DND-41 (cell line): ENCODE data around the gene HSPG2.

Source experiments
- ATAC-seq: fragments of 200-7000 bp; cut with Tn5 transposase; 3 replicates; pipeline ENCODE4 v1.9.1; 2021; ENCODE audit warnings: low read depth; ENCODE audit not compliant: insufficient read depth
- DNase-seq: peaks from one replicate; pipeline ENCODE4 v3.0.0-alpha.2; 2020
- H2AFZ ChIP-seq: 2 replicates; pipeline ENCODE4 v1.6.0; 2012; ENCODE audit warnings: low read depth, low read length
- H3K27ac ChIP-seq: 2 replicates; pipeline ENCODE4 v1.5.1; 2012; ENCODE audit warnings: low read length, inconsistent platforms
- H3K27me3 ChIP-seq: fragments of 200-600 bp; sonication (generic); 2 replicates; pipeline ENCODE4 v1.6.0; 2012; ENCODE audit warnings: low read length, mild to moderate bottlenecking, inconsistent platforms; ENCODE audit not compliant: insufficient read depth, poor library complexity
- H3K36me3 ChIP-seq: 2 replicates; pipeline ENCODE4 v1.5.1; 2012; ENCODE audit warnings: low read length, inconsistent platforms; ENCODE audit not compliant: insufficient read depth
- H3K4me1 ChIP-seq: 2 replicates; pipeline ENCODE4 v1.5.1; 2012; ENCODE audit warnings: mild to moderate bottlenecking, low read length; ENCODE audit not compliant: insufficient read depth
- H3K4me2 ChIP-seq: 2 replicates; pipeline ENCODE4 v1.6.0; 2012; ENCODE audit warnings: mild to moderate bottlenecking, moderate library complexity, low read length, inconsistent platforms; ENCODE audit not compliant: insufficient read depth
- H3K4me3 ChIP-seq, 2 experiments: fragments of 200-600 bp in 1 of 2; shearing (Covaris generic) in 1 of 2; 2 replicates each; pipeline ENCODE4 v1.5.1; 2012 to 2016; ENCODE audit warnings: inconsistent platforms in 2 of 2, low read length in 2 of 2, mild to moderate bottlenecking in 2 of 2, low read depth in 1 of 2, moderate library complexity in 1 of 2
- H3K79me2 ChIP-seq: 2 replicates; pipeline ENCODE4 v1.6.0; 2012; ENCODE audit warnings: low read length, inconsistent platforms; ENCODE audit not compliant: insufficient read depth
- H3K9ac ChIP-seq: 2 replicates; pipeline ENCODE4 v1.6.0; 2012; ENCODE audit warnings: low read depth, mild to moderate bottlenecking, inconsistent platforms, low read length, moderate library complexity
- H3K9me3 ChIP-seq: 2 replicates; pipeline ENCODE4 v1.5.1; 2012; ENCODE audit warnings: low read length, moderate library complexity, mild to moderate bottlenecking, inconsistent platforms; ENCODE audit not compliant: insufficient read depth, severe bottlenecking
- H4K20me1 ChIP-seq: 2 replicates; pipeline ENCODE4 v1.6.0; 2012; ENCODE audit warnings: low read length; ENCODE audit not compliant: insufficient read depth
- EZH2 ChIP-seq: IDR thresholded peaks from 3 replicates; pipeline ENCODE4 v1.6.1; 2012; ENCODE audit warnings: borderline replicate concordance, low read depth, mild to moderate bottlenecking, moderate library complexity, low read length, inconsistent platforms; ENCODE audit not compliant: severe bottlenecking
- TF ChIP-seq, protein P1 (sequence below): IDR thresholded peaks from 2 replicates; pipeline ENCODE4 v1.5.1; 2012; ENCODE audit warnings: borderline replicate concordance, low read length, moderate library complexity, mild to moderate bottlenecking; ENCODE audit not compliant: poor library complexity, severe bottlenecking; ENCODE audit errors: extremely low read depth

The HSPG2 gene

DNA sequence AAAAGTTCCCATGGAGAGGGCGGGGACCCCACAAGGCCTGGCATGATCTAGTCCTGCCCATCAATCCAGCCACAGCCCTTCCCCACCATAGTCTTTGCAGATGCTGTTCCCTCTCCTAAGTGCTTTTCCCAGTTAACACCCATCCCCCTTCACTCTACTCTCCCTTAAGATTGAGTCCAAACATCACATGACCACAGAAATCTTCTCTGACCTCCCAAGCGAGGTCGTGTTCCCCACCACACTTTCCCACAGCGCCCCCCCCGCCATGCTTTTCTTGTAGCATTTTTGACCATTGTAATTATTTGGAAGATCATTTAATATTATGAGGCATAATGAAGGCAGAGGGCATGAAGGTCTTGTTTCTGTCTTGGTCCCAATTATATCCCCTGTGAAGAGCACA is 4.3 kb upstream of the HSPG2 start:
- ATAC-seq, result no peak
- H3K4me2 ChIP-seq, result no peak overlapping the region

DNA sequence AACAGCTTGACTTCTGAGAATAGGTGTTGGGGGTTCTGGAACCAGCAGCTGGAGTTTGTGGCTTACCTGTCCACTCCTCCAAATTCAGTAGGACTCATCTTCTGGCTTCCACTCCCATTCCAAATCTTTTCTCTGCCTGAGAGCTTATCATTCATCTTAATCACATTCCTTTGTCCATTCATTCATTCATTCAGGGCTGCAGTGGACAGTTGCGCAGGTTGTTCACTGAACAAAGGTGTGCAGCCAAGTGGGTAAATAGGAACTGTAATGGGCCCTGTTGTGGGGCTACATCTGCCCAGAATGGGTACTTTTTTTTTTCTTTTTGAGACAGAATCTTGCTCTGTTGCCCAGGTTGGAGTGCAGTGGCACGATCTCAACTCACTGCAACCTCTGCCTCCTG is 3.4 kb upstream of the HSPG2 start:
- no peak overlapping the region for H3K27ac ChIP-seq
- H2AFZ ChIP-seq, result no peak overlapping the region
- H3K27me3 ChIP-seq, result no peaks in the 10 kb centered on the region
- no peak overlapping the region for H3K4me2 ChIP-seq
- no peaks in the 10 kb centered on the region for H3K79me2 ChIP-seq
- H3K9ac ChIP-seq, result no peak overlapping the region
- H3K4me1 ChIP-seq, result no peaks in the 10 kb centered on the region
- no peak for DNase-seq
- ATAC-seq, result no peak
- no peaks in the 10 kb centered on the region for H4K20me1 ChIP-seq
- TF ChIP-seq, protein P1, sequence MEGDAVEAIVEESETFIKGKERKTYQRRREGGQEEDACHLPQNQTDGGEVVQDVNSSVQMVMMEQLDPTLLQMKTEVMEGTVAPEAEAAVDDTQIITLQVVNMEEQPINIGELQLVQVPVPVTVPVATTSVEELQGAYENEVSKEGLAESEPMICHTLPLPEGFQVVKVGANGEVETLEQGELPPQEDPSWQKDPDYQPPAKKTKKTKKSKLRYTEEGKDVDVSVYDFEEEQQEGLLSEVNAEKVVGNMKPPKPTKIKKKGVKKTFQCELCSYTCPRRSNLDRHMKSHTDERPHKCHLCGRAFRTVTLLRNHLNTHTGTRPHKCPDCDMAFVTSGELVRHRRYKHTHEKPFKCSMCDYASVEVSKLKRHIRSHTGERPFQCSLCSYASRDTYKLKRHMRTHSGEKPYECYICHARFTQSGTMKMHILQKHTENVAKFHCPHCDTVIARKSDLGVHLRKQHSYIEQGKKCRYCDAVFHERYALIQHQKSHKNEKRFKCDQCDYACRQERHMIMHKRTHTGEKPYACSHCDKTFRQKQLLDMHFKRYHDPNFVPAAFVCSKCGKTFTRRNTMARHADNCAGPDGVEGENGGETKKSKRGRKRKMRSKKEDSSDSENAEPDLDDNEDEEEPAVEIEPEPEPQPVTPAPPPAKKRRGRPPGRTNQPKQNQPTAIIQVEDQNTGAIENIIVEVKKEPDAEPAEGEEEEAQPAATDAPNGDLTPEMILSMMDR, result no peak
- no peak for TF ChIP-seq EZH2
- no peaks in the 10 kb centered on the region for H3K36me3 ChIP-seq
- no peaks in the 10 kb centered on the region for H3K9me3 ChIP-seq
- H3K4me3 ChIP-seq, result no peak overlapping the region

More for the DNA sequence above, 4.3 kb upstream of the HSPG2 start:
- H3K79me2 ChIP-seq, result no peaks in the 10 kb centered on the region
- no peaks in the 10 kb centered on the region for H4K20me1 ChIP-seq
- H3K36me3 ChIP-seq, result no peaks in the 10 kb centered on the region
- no peak overlapping the region for H3K9ac ChIP-seq
- no peak overlapping the region for H3K27ac ChIP-seq
- no peak for DNase-seq
- no peaks in the 10 kb centered on the region for H3K4me1 ChIP-seq
- TF ChIP-seq, protein P1, result no peak
- no peak for TF ChIP-seq EZH2
- no peaks in the 10 kb centered on the region for H3K27me3 ChIP-seq
- H3K9me3 ChIP-seq, result no peaks in the 10 kb centered on the region
- H3K4me3 ChIP-seq, result no peak overlapping the region
- no peak overlapping the region for H2AFZ ChIP-seq

DNA sequence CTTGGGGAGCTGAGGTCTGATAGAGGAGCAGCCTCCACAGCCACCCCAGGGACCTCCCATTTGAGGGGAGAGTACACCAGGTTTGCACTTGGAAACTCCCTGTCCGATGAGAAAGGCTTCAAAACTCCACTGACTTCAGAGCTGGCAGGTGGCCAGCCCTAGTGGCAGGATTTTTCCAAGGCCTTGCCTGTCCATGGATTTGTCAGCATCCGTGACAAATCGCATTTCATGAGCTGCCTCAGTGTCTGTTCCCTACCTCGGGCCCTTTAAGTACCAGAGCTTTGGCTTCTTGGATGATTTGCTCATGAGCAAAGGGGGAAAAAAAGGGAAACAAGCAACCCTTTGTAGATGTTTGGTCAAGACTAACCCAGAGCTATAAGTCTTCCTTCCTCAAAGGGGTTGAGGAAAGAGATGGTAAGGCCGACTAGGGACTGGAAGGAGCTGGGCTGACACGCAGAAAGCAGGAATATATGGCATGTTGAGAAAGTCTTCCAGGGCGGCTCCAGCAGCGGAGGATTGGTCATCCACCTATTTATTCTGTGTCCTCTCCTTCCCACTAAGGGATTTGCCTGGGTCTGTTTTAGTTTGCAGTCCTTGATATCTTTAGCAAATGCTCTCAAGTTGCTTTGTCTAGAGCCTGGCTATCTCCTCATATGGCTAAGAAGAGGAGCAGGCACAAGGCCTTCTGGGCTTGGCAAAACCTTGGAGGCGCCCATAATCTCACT is 2.7 kb upstream of the HSPG2 start:
- no peaks in the 10 kb centered on the region for H3K4me1 ChIP-seq
- TF ChIP-seq EZH2, result no peak
- TF ChIP-seq, protein P1, result no peak
- H3K4me3 ChIP-seq, result no peak overlapping the region
- no peaks in the 10 kb centered on the region for H3K27me3 ChIP-seq
- no peaks in the 10 kb centered on the region for H4K20me1 ChIP-seq
- H3K79me2 ChIP-seq, result no peaks in the 10 kb centered on the region
- DNase-seq (no peak), ATAC-seq (no peak)
- no peak overlapping the region for H2AFZ ChIP-seq
- H3K36me3 ChIP-seq, result no peaks in the 10 kb centered on the region
- no peak overlapping the region for H3K9ac ChIP-seq
- no peak overlapping the region for H3K27ac ChIP-seq
- H3K9me3 ChIP-seq, result no peaks in the 10 kb centered on the region
- no peak overlapping the region for H3K4me2 ChIP-seq
